PC-9 (cell line): ENCODE data around the gene TMEM222. TPM values are rescaled to one million over a fixed set of nuclear protein-coding genes. Genes with fewer than 3 reads are reported as not detected.

ENCODE experiments used
- BruUV-seq: library from RNA; stranded (reverse); fragments of 400-500 nt; replicated peaks from 2 replicates; lab custom pipeline; 2021; lab: Mats Ljungman, UMichigan
- CTCF ChIA-PET: fragments of 300-600 bp; sonication (Branson Sonifier 250); formaldehyde crosslinking; loops from one replicate; lab custom pipeline; 2022; ENCODE audit warnings: antibody characterized with exemption; lab: Charles Lee
- POLR2A ChIA-PET: fragments of 300-600 bp; sonication (Branson Sonifier 250); formaldehyde crosslinking; loops from one replicate; lab custom pipeline; 2022; ENCODE audit warnings: antibody characterized with exemption; ENCODE audit not compliant: unreplicated experiment; lab: Charles Lee
- DNase-seq, 2 experiments: peaks; one replicate each; pipeline versions ENCODE4 v3.0.0 to v3.0.0-alpha.2; 2015 to 2022; ENCODE audit warnings: mixed read lengths in 1 of 2
- H2AFZ ChIP-seq: fragments of 200-600 bp; sonication (generic); 2 replicates; pipeline ENCODE4 v1.8.1; 2017; ENCODE audit warnings: antibody characterized with exemption
- H3F3A ChIP-seq: fragments of 200-600 bp; sonication (generic); 2 replicates; pipeline ENCODE4 v1.8.1; 2017; ENCODE audit warnings: antibody characterized with exemption, mild to moderate bottlenecking, low read depth; ENCODE audit not compliant: insufficient read depth
- H3K27ac ChIP-seq: fragments of 200-600 bp; sonication (generic); 2 replicates; pipeline ENCODE4 v1.6.1; 2016; ENCODE audit warnings: mixed run types
- H3K27me3 ChIP-seq: fragments of 200-600 bp; sonication (generic); 2 replicates; pipeline ENCODE4 v1.6.1; 2016; ENCODE audit warnings: low read depth, mixed run types; ENCODE audit not compliant: insufficient read depth
- H3K36me3 ChIP-seq: fragments of 200-600 bp; sonication (generic); 2 replicates; pipeline ENCODE4 v1.6.1; 2016; ENCODE audit warnings: low read depth, mixed run types
- H3K4me1 ChIP-seq: fragments of 200-600 bp; sonication (generic); replicated peaks from 2 replicates; pipeline ENCODE4 v1.6.1; 2016; ENCODE audit warnings: mixed run types; ENCODE audit not compliant: insufficient read depth
- H3K4me2 ChIP-seq: fragments of 200-600 bp; sonication (generic); 2 replicates; pipeline ENCODE4 v1.6.1; 2017; ENCODE audit warnings: mixed run types
- H3K4me3 ChIP-seq: fragments of 200-600 bp; sonication (generic); 2 replicates; pipeline ENCODE4 v1.6.1; 2016; ENCODE audit warnings: mixed run types
- H3K79me2 ChIP-seq: fragments of 200-600 bp; sonication (generic); 2 replicates; pipeline ENCODE4 v1.6.1; 2017; ENCODE audit warnings: low read depth, mixed run types
- H3K9me2 ChIP-seq: fragments of 200-600 bp; sonication (generic); 2 replicates; pipeline ENCODE4 v1.8.1; 2017; ENCODE audit warnings: mild to moderate bottlenecking; ENCODE audit not compliant: insufficient read depth
- H3K9me3 ChIP-seq: fragments of 200-600 bp; sonication (generic); 2 replicates; pipeline ENCODE4 v1.8.1; 2016; ENCODE audit warnings: low read depth; ENCODE audit not compliant: insufficient read depth
- H4K20me1 ChIP-seq: fragments of 200-600 bp; sonication (generic); 2 replicates; pipeline ENCODE4 v1.8.1; 2017; ENCODE audit not compliant: insufficient read depth
- EZH2 ChIP-seq: fragments of 200-600 bp; sonication (generic); IDR thresholded peaks from 2 replicates; pipeline ENCODE4 v1.8.0; 2017; ENCODE audit warnings: antibody characterized with exemption, low read depth
- intact Hi-C: fragments of 100-400 bp; cut with micrococcal nuclease; formaldehyde crosslinking; loops from one replicate; pipeline ENCODE4 v1.10.0; 2022; ENCODE audit not compliant: unreplicated experiment
- total RNA-seq: library from RNA; stranded (reverse); gene quantifications from 2 replicates; pipeline ENCODE4 v1.2.3, GENCODE V29; 2021
- TF ChIP-seq, protein P1 (sequence below): fragments of 200-600 bp; sonication (generic); conservative IDR thresholded peaks from 2 replicates; pipeline ENCODE4 v1.6.1; 2017; ENCODE audit warnings: mixed run types, antibody characterized with exemption, mild to moderate bottlenecking, moderate library complexity

TMEM222 gene
- total RNA-seq, 1 experiment from 2014 or later = 32.8 TPM

- TF ChIP-seq, protein P1, sequence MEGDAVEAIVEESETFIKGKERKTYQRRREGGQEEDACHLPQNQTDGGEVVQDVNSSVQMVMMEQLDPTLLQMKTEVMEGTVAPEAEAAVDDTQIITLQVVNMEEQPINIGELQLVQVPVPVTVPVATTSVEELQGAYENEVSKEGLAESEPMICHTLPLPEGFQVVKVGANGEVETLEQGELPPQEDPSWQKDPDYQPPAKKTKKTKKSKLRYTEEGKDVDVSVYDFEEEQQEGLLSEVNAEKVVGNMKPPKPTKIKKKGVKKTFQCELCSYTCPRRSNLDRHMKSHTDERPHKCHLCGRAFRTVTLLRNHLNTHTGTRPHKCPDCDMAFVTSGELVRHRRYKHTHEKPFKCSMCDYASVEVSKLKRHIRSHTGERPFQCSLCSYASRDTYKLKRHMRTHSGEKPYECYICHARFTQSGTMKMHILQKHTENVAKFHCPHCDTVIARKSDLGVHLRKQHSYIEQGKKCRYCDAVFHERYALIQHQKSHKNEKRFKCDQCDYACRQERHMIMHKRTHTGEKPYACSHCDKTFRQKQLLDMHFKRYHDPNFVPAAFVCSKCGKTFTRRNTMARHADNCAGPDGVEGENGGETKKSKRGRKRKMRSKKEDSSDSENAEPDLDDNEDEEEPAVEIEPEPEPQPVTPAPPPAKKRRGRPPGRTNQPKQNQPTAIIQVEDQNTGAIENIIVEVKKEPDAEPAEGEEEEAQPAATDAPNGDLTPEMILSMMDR = no peak
- TF ChIP-seq EZH2 = no peak
- Histone ChIP-seq H3K4me1 (no peaks in the 10 kb centered on the region), H3K36me3 (no peaks in the 10 kb centered on the region), H3K27me3 (no peaks in the 10 kb centered on the region), H2AFZ (no peak overlapping the region), H3K79me2 (no peaks in the 10 kb centered on the region), H3K9me2 (no peaks in the 10 kb centered on the region), H3K4me2 (no peak overlapping the region), H3K9me3 (no peaks in the 10 kb centered on the region), H4K20me1 (no peaks in the 10 kb centered on the region), H3F3A (no peaks in the 10 kb centered on the region), H3K27ac (no peak overlapping the region), H3K4me3 (no peak overlapping the region)
- POLR2A ChIA-PET = no interaction called here
- CTCF ChIA-PET = no interaction called here
- intact Hi-C loops = no loop called here
- BruUV-seq = no TSS peak
- DNase-seq = no peak
Observed at GRCh38 chr1:27359822-27360158, 37.8 kb downstream of the TMEM222 start.

- Histone ChIP-seq H3K27me3 (no peaks in the 10 kb centered on the region), H3K9me3 (no peaks in the 10 kb centered on the region), H3K4me3 (no peak overlapping the region), H3K4me1 (peaks cover 4% of the 10 kb centered on the region; the same call in 1 of the 2 replicates), H3F3A (no peaks in the 10 kb centered on the region), H3K4me2 (no peak overlapping the region), H3K9me2 (no peaks in the 10 kb centered on the region), H3K36me3 (no peaks in the 10 kb centered on the region), H3K27ac (no peak overlapping the region), H4K20me1 (no peaks in the 10 kb centered on the region), H2AFZ (no peak overlapping the region), H3K79me2 (no peaks in the 10 kb centered on the region)
- TF ChIP-seq, protein P1 = no peak
- TF ChIP-seq EZH2 = no peak
- POLR2A ChIA-PET = no interaction called here
- CTCF ChIA-PET = no interaction called here
- DNase-seq = no peak
- BruUV-seq = no TSS peak
- intact Hi-C loops = no loop called here
Observed at GRCh38 chr1:27360159-27361043, 38.4 kb downstream of the TMEM222 start.

GRCh38 chr1:27361044-27361402, 39.1 kb downstream of the TMEM222 start:
- ChIA-PET CTCF (no interaction called here), POLR2A (no interaction called here)
- intact Hi-C loops = no loop called here
- Histone ChIP-seq H3K4me3 (no peak overlapping the region), H4K20me1 (no peaks in the 10 kb centered on the region), H3K4me1 (peaks cover 4% of the 10 kb centered on the region; the same call in 1 of the 2 replicates), H3K27me3 (no peaks in the 10 kb centered on the region), H3K27ac (no peak overlapping the region), H3F3A (no peaks in the 10 kb centered on the region), H3K9me2 (no peaks in the 10 kb centered on the region), H3K36me3 (no peaks in the 10 kb centered on the region), H2AFZ (no peak overlapping the region), H3K4me2 (no peak overlapping the region), H3K9me3 (no peaks in the 10 kb centered on the region), H3K79me2 (no peaks in the 10 kb centered on the region)
- no TSS peak for BruUV-seq
- TF ChIP-seq, protein P1 = no peak
- TF ChIP-seq EZH2 = no peak
- no peak for DNase-seq
